PC-9 (cell line): ENCODE data around the gene TRANK1. TPM values are rescaled to one million over a fixed set of nuclear protein-coding genes. Genes with fewer than 3 reads are reported as not detected.

Experiments
- Bru-seq: library from RNA; stranded (reverse); fragments of 400-500 nt; gene quantifications from one replicate; lab custom pipeline; 2021; lab: Mats Ljungman, UMichigan
- BruChase-seq, 2 experiments: library from RNA; stranded (reverse); fragments of 400-500 nt; gene quantifications; one replicate each; lab custom pipeline; 2021; lab: Mats Ljungman, UMichigan
- BruUV-seq: library from RNA; stranded (reverse); fragments of 400-500 nt; replicated peaks from 2 replicates; lab custom pipeline; 2021; lab: Mats Ljungman, UMichigan
- CTCF ChIA-PET: fragments of 300-600 bp; sonication (Branson Sonifier 250); formaldehyde crosslinking; loops from one replicate; lab custom pipeline; 2022; ENCODE audit warnings: antibody characterized with exemption; lab: Charles Lee
- POLR2A ChIA-PET: fragments of 300-600 bp; sonication (Branson Sonifier 250); formaldehyde crosslinking; loops from one replicate; lab custom pipeline; 2022; ENCODE audit warnings: antibody characterized with exemption; ENCODE audit not compliant: unreplicated experiment; lab: Charles Lee
- DNase-seq, 2 experiments: peaks; one replicate each; pipeline versions ENCODE4 v3.0.0 to v3.0.0-alpha.2; 2015 to 2022; ENCODE audit warnings: mixed read lengths in 1 of 2
- H2AFZ ChIP-seq: fragments of 200-600 bp; sonication (generic); 2 replicates; pipeline ENCODE4 v1.8.1; 2017; ENCODE audit warnings: antibody characterized with exemption
- H3F3A ChIP-seq: fragments of 200-600 bp; sonication (generic); 2 replicates; pipeline ENCODE4 v1.8.1; 2017; ENCODE audit warnings: antibody characterized with exemption, mild to moderate bottlenecking, low read depth; ENCODE audit not compliant: insufficient read depth
- H3K27ac ChIP-seq: fragments of 200-600 bp; sonication (generic); 2 replicates; pipeline ENCODE4 v1.6.1; 2016; ENCODE audit warnings: mixed run types
- H3K27me3 ChIP-seq: fragments of 200-600 bp; sonication (generic); 2 replicates; pipeline ENCODE4 v1.6.1; 2016; ENCODE audit warnings: low read depth, mixed run types; ENCODE audit not compliant: insufficient read depth
- H3K36me3 ChIP-seq: fragments of 200-600 bp; sonication (generic); 2 replicates; pipeline ENCODE4 v1.6.1; 2016; ENCODE audit warnings: low read depth, mixed run types
- H3K4me1 ChIP-seq: fragments of 200-600 bp; sonication (generic); replicated peaks from 2 replicates; pipeline ENCODE4 v1.6.1; 2016; ENCODE audit warnings: mixed run types; ENCODE audit not compliant: insufficient read depth
- H3K4me2 ChIP-seq: fragments of 200-600 bp; sonication (generic); 2 replicates; pipeline ENCODE4 v1.6.1; 2017; ENCODE audit warnings: mixed run types
- H3K4me3 ChIP-seq: fragments of 200-600 bp; sonication (generic); 2 replicates; pipeline ENCODE4 v1.6.1; 2016; ENCODE audit warnings: mixed run types
- H3K79me2 ChIP-seq: fragments of 200-600 bp; sonication (generic); 2 replicates; pipeline ENCODE4 v1.6.1; 2017; ENCODE audit warnings: low read depth, mixed run types
- H3K9me2 ChIP-seq: fragments of 200-600 bp; sonication (generic); 2 replicates; pipeline ENCODE4 v1.8.1; 2017; ENCODE audit warnings: mild to moderate bottlenecking; ENCODE audit not compliant: insufficient read depth
- H3K9me3 ChIP-seq: fragments of 200-600 bp; sonication (generic); 2 replicates; pipeline ENCODE4 v1.8.1; 2016; ENCODE audit warnings: low read depth; ENCODE audit not compliant: insufficient read depth
- H4K20me1 ChIP-seq: fragments of 200-600 bp; sonication (generic); 2 replicates; pipeline ENCODE4 v1.8.1; 2017; ENCODE audit not compliant: insufficient read depth
- EZH2 ChIP-seq: fragments of 200-600 bp; sonication (generic); IDR thresholded peaks from 2 replicates; pipeline ENCODE4 v1.8.0; 2017; ENCODE audit warnings: antibody characterized with exemption, low read depth
- intact Hi-C: fragments of 100-400 bp; cut with micrococcal nuclease; formaldehyde crosslinking; loops from one replicate; pipeline ENCODE4 v1.10.0; 2022; ENCODE audit not compliant: unreplicated experiment
- long read RNA-seq: library from polyadenylated mRNA; stranded (forward); transcript quantifications from one replicate; pipeline ENCODE4 v2.0.0, GENCODE V29; 2022
- total RNA-seq: library from RNA; stranded (reverse); gene quantifications from 2 replicates; pipeline ENCODE4 v1.2.3, GENCODE V29; 2021
- TF ChIP-seq, protein P1 (sequence below): fragments of 200-600 bp; sonication (generic); conservative IDR thresholded peaks from 2 replicates; pipeline ENCODE4 v1.6.1; 2017; ENCODE audit warnings: mixed run types, antibody characterized with exemption, mild to moderate bottlenecking, moderate library complexity

The TRANK1 gene
- total RNA-seq (8.9 and 12.1 TPM in 2 replicates), Bru-seq, nascent RNA (percentile 38 among the genes with signal in this experiment), BruChase-seq, experiment 1, labeled RNA remaining after a 2-hour chase (percentile 36 among the genes with signal in this experiment), BruChase-seq, experiment 2, labeled RNA remaining after a 6-hour chase (percentile 42 among the genes with signal in this experiment)
- long read RNA-seq, partial matches to known transcripts, result 2 of 3 reads
- long read RNA-seq, other reads (novel, unspliced or antisense), result 1 of 3 reads

DNA sequence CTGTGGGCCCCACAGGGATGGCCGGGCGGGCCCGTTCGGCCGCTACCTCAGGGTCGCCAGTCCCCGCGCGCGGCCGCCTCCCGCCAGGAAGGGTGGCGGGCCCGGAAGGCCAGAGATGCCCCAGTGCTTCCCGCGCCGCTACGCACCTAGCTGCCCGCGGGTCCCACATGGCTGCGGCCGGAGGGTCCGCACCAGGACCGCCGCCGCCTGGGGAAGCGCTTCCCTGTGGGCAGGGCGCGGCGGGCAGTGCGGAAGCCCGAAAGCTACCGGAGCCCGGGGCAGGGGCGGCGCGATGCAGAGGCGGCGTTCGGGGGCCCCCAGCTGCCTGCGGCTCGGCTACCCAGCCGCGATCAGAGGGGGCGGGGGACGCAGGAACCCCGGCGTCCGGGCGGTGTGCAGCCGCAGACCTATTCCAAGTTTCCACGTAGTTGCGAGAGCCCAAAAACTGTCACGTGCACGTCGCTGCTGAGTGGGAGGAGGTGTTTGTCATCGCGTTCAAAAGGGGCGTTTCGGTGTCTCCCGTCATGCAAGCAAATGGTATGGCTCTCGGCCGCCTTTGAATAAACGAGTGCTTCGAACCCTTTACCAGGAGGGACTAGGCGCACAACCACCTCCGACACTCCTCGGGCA is at the start of gene TRANK1:
Gene TRANK1, minus strand, starts transcription at position 414 of the 630 bp plus-strand sequence. Its CDS starts 245 bp downstream, at position 169.
- Histone ChIP-seq H3K27me3 (peaks cover 20% of the 10 kb centered on the region), H3K4me1 (no peaks in the 10 kb centered on the region), H3K27ac (no peak within 1 kb of the TSS), H3F3A (no peaks in the 10 kb centered on the region), H3K9me3 (no peaks in the 10 kb centered on the region), H3K36me3 (no peaks in the 10 kb centered on the region), H3K4me2 (peak within 1 kb of the TSS; percentile 58), H3K4me3 (peak within 1 kb of the TSS; percentile 18; the same call in 1 of the 2 replicates), H2AFZ (no peak within 1 kb of the TSS), H3K79me2 (no peaks in the 10 kb centered on the region), H3K9me2 (no peaks in the 10 kb centered on the region), H4K20me1 (no peaks in the 10 kb centered on the region)
- ChIA-PET POLR2A (interaction anchor here (0.7 kb wide), 1 partner anchor 1706 kb away, joined by 4 read pairs; no protein-coding TSS in a partner anchor), CTCF (interaction anchor here (0.6 kb wide), 1 partner anchor 44 kb away, joined by 3 read pairs; no protein-coding TSS in a partner anchor)
- TF ChIP-seq, protein P1, sequence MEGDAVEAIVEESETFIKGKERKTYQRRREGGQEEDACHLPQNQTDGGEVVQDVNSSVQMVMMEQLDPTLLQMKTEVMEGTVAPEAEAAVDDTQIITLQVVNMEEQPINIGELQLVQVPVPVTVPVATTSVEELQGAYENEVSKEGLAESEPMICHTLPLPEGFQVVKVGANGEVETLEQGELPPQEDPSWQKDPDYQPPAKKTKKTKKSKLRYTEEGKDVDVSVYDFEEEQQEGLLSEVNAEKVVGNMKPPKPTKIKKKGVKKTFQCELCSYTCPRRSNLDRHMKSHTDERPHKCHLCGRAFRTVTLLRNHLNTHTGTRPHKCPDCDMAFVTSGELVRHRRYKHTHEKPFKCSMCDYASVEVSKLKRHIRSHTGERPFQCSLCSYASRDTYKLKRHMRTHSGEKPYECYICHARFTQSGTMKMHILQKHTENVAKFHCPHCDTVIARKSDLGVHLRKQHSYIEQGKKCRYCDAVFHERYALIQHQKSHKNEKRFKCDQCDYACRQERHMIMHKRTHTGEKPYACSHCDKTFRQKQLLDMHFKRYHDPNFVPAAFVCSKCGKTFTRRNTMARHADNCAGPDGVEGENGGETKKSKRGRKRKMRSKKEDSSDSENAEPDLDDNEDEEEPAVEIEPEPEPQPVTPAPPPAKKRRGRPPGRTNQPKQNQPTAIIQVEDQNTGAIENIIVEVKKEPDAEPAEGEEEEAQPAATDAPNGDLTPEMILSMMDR, result no peak
- no peak for TF ChIP-seq EZH2
- DNase-seq, result no peak
- intact Hi-C loops, result no loop called here
- no TSS peak for BruUV-seq

DNA sequence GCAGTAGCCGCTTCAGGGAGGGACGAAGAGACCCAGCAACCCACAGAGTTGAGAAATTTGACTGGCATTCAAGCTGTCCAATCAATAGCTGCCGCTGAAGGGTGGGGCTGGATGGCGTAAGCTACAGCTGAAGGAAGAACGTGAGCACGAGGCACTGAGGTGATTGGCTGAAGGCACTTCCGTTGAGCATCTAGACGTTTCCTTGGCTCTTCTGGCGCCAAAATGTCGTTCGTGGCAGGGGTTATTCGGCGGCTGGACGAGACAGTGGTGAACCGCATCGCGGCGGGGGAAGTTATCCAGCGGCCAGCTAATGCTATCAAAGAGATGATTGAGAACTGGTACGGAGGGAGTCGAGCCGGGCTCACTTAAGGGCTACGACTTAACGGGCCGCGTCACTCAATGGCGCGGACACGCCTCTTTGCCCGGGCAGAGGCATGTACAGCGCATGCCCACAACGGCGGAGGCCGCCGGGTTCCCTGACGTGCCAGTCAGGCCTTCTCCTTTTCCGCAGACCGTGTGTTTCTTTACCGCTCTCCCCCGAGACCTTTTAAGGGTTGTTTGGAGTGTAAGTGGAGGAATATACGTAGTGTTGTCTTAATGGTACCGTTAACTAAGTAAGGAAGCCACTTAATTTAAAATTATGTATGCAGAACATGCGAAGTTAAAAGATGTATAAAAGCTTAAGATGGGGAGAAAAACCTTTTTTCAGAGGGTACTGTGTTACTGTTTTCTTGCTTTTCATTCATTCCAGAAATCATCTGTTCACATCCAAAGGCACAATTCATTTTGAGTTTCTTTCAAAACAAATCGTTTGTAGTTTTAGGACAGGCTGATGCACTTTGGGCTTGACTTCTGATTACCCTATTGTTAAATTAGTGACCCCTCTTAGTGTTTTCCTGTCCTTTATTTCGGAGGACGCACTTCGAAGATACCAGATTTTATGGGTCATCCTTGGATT is 48.8 kb upstream of the TRANK1 start, which contains the start of gene MLH1:
Gene MLH1, plus strand, starts transcription at position 193 of the 958 bp plus-strand sequence. Its CDS starts 30 bp downstream, at position 223.
- peak in 1 of 2 experiments; percentile 99 for DNase-seq
- no peaks in the 10 kb centered on the region for H3K27me3 ChIP-seq
- H3K4me3 ChIP-seq, result peak within 1 kb of the TSS; percentile 83
- CTCF ChIA-PET, result no interaction called here
- TSS peak; percentile 70 for BruUV-seq
- peaks cover 48% of the 10 kb centered on the region for H3K79me2 ChIP-seq
- peaks cover 28% of the 10 kb centered on the region for H3K4me1 ChIP-seq
- intact Hi-C loops, result loop anchor here (1.0 to 5.0 kb wide), 3 partner anchors 190 to 1144 kb away; partner anchors contain the start of genes ACAA1 and MYD88
- no peaks in the 10 kb centered on the region for H3K9me3 ChIP-seq
- H3K36me3 ChIP-seq, result 0 out of 2 replicates have a peak, but pooled peaks cover 27% of the 10 kb centered on the region
- POLR2A ChIA-PET, result interaction anchor here (0.5 to 0.6 kb wide), 3 partner anchors 184 to 1045 kb away, joined by 3 to 5 read pairs (median 4); partner anchors contain the start of gene DLEC1
- H3K4me2 ChIP-seq, result peak within 1 kb of the TSS; percentile 94
- no peak for TF ChIP-seq EZH2
- H3K27ac ChIP-seq, result peak within 1 kb of the TSS; percentile 79
- no peaks in the 10 kb centered on the region; the same call in none of the 2 replicates for H4K20me1 ChIP-seq
- peak within 1 kb of the TSS; percentile 82 for H2AFZ ChIP-seq
- no peaks in the 10 kb centered on the region; the same call in 1 of the 2 replicates for H3F3A ChIP-seq
- H3K9me2 ChIP-seq, result no peaks in the 10 kb centered on the region

DNA sequence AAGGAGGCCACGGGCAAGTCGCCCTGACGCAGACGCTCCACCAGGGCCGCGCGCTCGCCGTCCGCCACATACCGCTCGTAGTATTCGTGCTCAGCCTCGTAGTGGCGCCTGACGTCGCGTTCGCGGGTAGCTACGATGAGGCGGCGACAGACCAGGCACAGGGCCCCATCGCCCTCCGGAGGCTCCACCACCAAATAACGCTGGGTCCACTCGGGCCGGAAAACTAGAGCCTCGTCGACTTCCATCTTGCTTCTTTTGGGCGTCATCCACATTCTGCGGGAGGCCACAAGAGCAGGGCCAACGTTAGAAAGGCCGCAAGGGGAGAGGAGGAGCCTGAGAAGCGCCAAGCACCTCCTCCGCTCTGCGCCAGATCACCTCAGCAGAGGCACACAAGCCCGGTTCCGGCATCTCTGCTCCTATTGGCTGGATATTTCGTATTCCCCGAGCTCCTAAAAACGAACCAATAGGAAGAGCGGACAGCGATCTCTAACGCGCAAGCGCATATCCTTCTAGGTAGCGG is 48.0 kb upstream of the TRANK1 start, which contains the start of gene EPM2AIP1:
Gene EPM2AIP1, minus strand, starts transcription at position 326 of the 520 bp plus-strand sequence. Its CDS starts 54 bp downstream, at position 272.
- no TSS peak for BruUV-seq
- TF ChIP-seq, protein P1, result no peak
- no peak for TF ChIP-seq EZH2
- no peaks in the 10 kb centered on the region for H3K9me2 ChIP-seq
- 0 out of 2 replicates have a peak, but pooled peaks cover 23% of the 10 kb centered on the region for H3K36me3 ChIP-seq
- H3F3A ChIP-seq, result no peaks in the 10 kb centered on the region; the same call in 1 of the 2 replicates
- peak within 1 kb of the TSS; percentile 79 for H3K27ac ChIP-seq
- ChIA-PET POLR2A (interaction anchor here (0.5 to 0.7 kb wide), 5 partner anchors 31 to 1046 kb away, joined by 3 to 5 read pairs (median 3); partner anchors contain the start of gene DLEC1), CTCF (interaction anchor here (0.6 kb wide), 1 partner anchor 451 kb away, joined by 3 read pairs; no protein-coding TSS in a partner anchor)
- peak within 1 kb of the TSS; percentile 83 for H3K4me3 ChIP-seq
- H3K79me2 ChIP-seq, result peaks cover 48% of the 10 kb centered on the region
- peaks cover 28% of the 10 kb centered on the region for H3K4me1 ChIP-seq
- intact Hi-C loops, result loop anchor here (1.0 to 5.0 kb wide), 3 partner anchors 190 to 1144 kb away; partner anchors contain the start of genes ACAA1 and MYD88
- H3K27me3 ChIP-seq, result no peaks in the 10 kb centered on the region
- peak in 1 of 2 experiments; percentile 100 for DNase-seq
- peak within 1 kb of the TSS; percentile 82 for H2AFZ ChIP-seq
- no peaks in the 10 kb centered on the region for H3K9me3 ChIP-seq
- no peaks in the 10 kb centered on the region; the same call in none of the 2 replicates for H4K20me1 ChIP-seq
- peak within 1 kb of the TSS; percentile 94 for H3K4me2 ChIP-seq
